IPS-20b (cell line): Measurements from ENCODE around the gene ATOX1.
"Not testable (repeated sequence)": the region's sequence is repeated elsewhere in the genome, so short reads cannot be mapped to it uniquely, and the experiment has no call there.

ENCODE experiments used
- H3K27ac ChIP-seq: one replicate; pipeline ENCODE4 v1.5.1; 2013; ENCODE audit warnings: low read length
- H3K27me3 ChIP-seq: 2 replicates; pipeline ENCODE4 v1.6.1; 2013; ENCODE audit warnings: mild to moderate bottlenecking, low read length, inconsistent platforms; ENCODE audit not compliant: insufficient read depth
- H3K36me3 ChIP-seq: 2 replicates; pipeline ENCODE4 v1.6.1; 2013; ENCODE audit warnings: low read depth, mild to moderate bottlenecking, inconsistent platforms, low read length, moderate library complexity; ENCODE audit not compliant: insufficient read depth
- H3K4me1 ChIP-seq: 2 replicates; pipeline ENCODE4 v1.6.1; 2013; ENCODE audit warnings: mild to moderate bottlenecking, control low read depth, inconsistent platforms, low read length, moderate library complexity; ENCODE audit not compliant: insufficient read depth
- H3K4me3 ChIP-seq: 2 replicates; pipeline ENCODE4 v1.5.1; 2013; ENCODE audit warnings: mild to moderate bottlenecking, low read length, inconsistent platforms
- H3K9ac ChIP-seq: 2 replicates; pipeline ENCODE4 v1.6.1; 2013; ENCODE audit warnings: low read depth, mild to moderate bottlenecking, inconsistent platforms, low read length, moderate library complexity
- H3K9me3 ChIP-seq: 2 replicates; pipeline ENCODE4 v1.6.1; 2013; ENCODE audit warnings: mild to moderate bottlenecking, low read depth, low read length, inconsistent platforms; ENCODE audit not compliant: insufficient read depth

The ATOX1 gene, protein sequence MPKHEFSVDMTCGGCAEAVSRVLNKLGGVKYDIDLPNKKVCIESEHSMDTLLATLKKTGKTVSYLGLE

DNA sequence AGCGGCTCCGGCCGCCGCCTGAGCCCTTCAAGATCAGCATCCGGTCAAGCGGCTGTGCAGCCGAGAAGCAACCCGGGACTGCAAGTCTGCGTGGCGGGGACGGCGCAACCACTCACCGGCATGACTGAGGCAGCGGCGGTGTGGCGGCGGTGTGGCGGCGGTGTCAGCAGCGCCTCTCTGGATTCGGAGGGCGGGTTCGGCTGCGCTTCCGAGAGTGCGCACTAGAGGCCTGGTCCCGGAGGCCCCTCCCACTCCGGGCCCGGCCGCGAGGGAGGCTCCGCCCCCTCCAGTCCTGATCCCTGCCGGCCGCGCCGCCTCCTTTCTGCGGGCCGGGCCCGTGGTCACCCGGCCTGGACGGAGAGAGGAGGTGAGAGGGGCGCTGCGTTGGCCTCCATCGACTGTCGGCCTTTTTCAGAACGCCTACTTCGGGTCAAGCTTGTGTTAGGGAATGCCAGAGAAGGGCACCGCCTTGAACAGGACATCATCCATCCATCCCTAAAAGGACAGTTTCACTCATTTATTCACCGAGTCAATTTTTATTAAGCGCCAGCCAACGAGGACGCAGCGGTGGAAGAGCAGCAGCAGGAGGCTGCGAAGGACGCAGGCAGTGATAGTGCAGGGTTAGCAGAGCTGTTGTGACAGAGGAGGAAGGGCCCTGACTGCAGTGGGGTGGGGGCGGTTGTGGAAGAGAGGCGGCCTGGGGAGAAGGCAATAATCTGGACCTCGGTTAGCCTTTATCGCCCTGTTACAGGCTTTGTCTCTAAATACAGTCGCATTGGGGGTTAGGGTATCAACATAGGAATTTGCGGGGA is at the start of gene ATOX1:
Gene ATOX1 (minus strand): TSS at position 202 of the 812 bp plus-strand sequence. CDS start 80 bp downstream, at position 122.
- Histone ChIP-seq H3K27me3 (no peaks in the 10 kb centered on the region), H3K9ac (peak within 1 kb of the TSS; percentile 81; the same call in 1 of the 2 replicates), H3K4me3 (peak within 1 kb of the TSS; percentile 87), H3K9me3 (no peaks in the 10 kb centered on the region), H3K4me1 (peaks cover 18% of the 10 kb centered on the region), H3K36me3 (no peaks in the 10 kb centered on the region), H3K27ac (peak within 1 kb of the TSS; percentile 22)

GRCh38 chr5:151805414-151806223 is 47.2 kb upstream of the ATOX1 start:
- no peaks in the 10 kb centered on the region for H3K27me3 ChIP-seq
- peaks cover 98% of the 10 kb centered on the region for H3K36me3 ChIP-seq
- no peak overlapping the region for H3K27ac ChIP-seq
- no peaks in the 10 kb centered on the region for H3K9me3 ChIP-seq
- H3K4me1 ChIP-seq, result no peaks in the 10 kb centered on the region
- H3K4me3 ChIP-seq, result no peak overlapping the region
- H3K9ac ChIP-seq, result no peak overlapping the region

DNA sequence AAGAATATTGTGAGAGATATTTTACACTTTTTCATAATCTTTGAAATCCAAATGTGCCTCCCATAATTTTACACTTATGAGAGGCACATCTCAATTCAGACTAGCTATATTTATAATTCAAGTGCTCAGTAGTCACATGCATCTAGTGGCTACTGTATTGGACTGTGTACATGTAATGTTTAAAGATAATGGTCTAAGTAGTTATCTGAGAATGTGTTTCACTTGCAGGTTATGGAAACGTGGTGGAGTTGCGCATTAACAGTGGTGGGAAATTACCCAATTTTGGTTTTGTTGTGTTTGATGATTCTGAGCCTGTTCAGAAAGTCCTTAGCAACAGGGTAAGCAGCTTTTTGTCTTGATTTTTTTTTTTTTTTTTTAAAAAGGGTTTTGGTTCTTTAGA is 42.1 kb upstream of the ATOX1 start:
- H3K27me3 ChIP-seq, result no peaks in the 10 kb centered on the region
- H3K27ac ChIP-seq, result no peak overlapping the region
- H3K4me1 ChIP-seq, result no peaks in the 10 kb centered on the region
- H3K36me3 ChIP-seq, result peaks cover 98% of the 10 kb centered on the region
- H3K9me3 ChIP-seq, result no peaks in the 10 kb centered on the region
- no peak overlapping the region for H3K4me3 ChIP-seq
- H3K9ac ChIP-seq, result no peak overlapping the region

GRCh38 chr5:151799407-151799806 is 41.0 kb upstream of the ATOX1 start:
- H3K9ac ChIP-seq, result no peak overlapping the region
- no peaks in the 10 kb centered on the region for H3K4me1 ChIP-seq
- no peaks in the 10 kb centered on the region for H3K9me3 ChIP-seq
- H3K27me3 ChIP-seq, result no peaks in the 10 kb centered on the region
- no peak overlapping the region for H3K4me3 ChIP-seq
- H3K36me3 ChIP-seq, result peaks cover 98% of the 10 kb centered on the region
- H3K27ac ChIP-seq, result no peak overlapping the region

DNA sequence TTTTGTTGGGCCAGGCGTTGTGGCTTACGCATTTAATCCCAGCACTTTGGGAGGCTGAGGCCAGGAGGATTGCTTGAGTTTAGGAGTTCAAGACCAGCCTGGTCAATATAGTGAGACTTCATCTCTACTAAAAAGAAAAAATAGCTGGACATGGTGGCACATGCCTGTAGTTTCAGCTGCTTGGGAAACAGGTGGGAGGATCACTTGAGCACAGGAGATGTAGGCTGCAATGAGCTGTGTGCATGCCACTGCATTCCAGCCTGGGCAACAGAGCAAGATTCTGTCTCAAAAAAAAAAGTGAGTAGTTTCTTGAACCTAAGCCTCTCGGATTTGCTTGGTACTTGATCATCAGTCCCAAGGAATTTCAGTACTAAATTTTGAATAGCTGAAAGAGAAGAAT is 40.2 kb upstream of the ATOX1 start:
- no peaks in the 10 kb centered on the region for H3K4me1 ChIP-seq
- H3K9me3 ChIP-seq, result no peaks in the 10 kb centered on the region
- H3K27ac ChIP-seq, result no peak overlapping the region
- peaks cover 98% of the 10 kb centered on the region for H3K36me3 ChIP-seq
- H3K27me3 ChIP-seq, result no peaks in the 10 kb centered on the region
- no peak overlapping the region for H3K4me3 ChIP-seq
- H3K9ac ChIP-seq, result no peak overlapping the region

GRCh38 chr5:151795426-151795825 is 37.0 kb upstream of the ATOX1 start:
- H3K36me3 ChIP-seq, result peaks cover 100% of the 10 kb centered on the region
- H3K9ac ChIP-seq, result no peak overlapping the region
- H3K27ac ChIP-seq, result no peak overlapping the region
- H3K4me1 ChIP-seq, result no peaks in the 10 kb centered on the region
- no peaks in the 10 kb centered on the region for H3K9me3 ChIP-seq
- H3K4me3 ChIP-seq, result no peak overlapping the region
- no peaks in the 10 kb centered on the region for H3K27me3 ChIP-seq

GRCh38 chr5:151793358-151793757 is 34.9 kb upstream of the ATOX1 start:
- H3K4me3 ChIP-seq, result no peak overlapping the region
- no peaks in the 10 kb centered on the region for H3K4me1 ChIP-seq
- no peaks in the 10 kb centered on the region for H3K9me3 ChIP-seq
- H3K36me3 ChIP-seq, result peaks cover 100% of the 10 kb centered on the region
- H3K27me3 ChIP-seq, result no peaks in the 10 kb centered on the region
- H3K27ac ChIP-seq, result no peak overlapping the region
- H3K9ac ChIP-seq, result no peak overlapping the region

DNA sequence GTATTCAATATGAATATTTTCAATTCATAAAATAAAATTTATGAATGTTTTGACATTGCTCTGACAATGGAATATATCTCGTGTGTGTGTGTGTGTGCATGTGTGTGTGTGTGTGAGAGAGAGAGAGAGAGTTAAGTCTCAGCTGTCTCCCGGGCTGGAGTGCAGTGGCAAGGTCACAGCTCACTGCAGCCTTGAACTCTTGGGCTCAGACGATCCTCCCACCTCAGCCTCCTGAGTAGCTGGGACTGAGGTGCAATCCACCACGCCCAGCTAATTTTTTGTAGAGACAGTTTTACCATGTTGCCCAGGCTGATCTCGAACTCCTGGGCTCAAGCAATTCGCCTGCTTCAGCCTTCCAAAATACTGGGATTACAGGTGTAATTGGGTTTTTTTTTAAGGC is 29.4 kb upstream of the ATOX1 start:
- Histone ChIP-seq H3K36me3 (peaks cover 68% of the 10 kb centered on the region), H3K9me3 (no peaks in the 10 kb centered on the region), H3K4me3 (no peak overlapping the region), H3K4me1 (peaks cover 7% of the 10 kb centered on the region; the same call in 1 of the 2 replicates), H3K27ac (no peak overlapping the region), H3K9ac (no peak overlapping the region), H3K27me3 (no peaks in the 10 kb centered on the region)

- no peaks in the 10 kb centered on the region for H3K27me3 ChIP-seq
- peaks cover 8% of the 10 kb centered on the region; the same call in 1 of the 2 replicates for H3K4me1 ChIP-seq
- no peaks in the 10 kb centered on the region for H3K9me3 ChIP-seq
- no peak overlapping the region for H3K27ac ChIP-seq
- peaks cover 54% of the 10 kb centered on the region for H3K36me3 ChIP-seq
- no peak overlapping the region for H3K9ac ChIP-seq
- no peak overlapping the region for H3K4me3 ChIP-seq
Measured at GRCh38 chr5:151786468-151786867, 28.0 kb upstream of the ATOX1 start.

- Histone ChIP-seq H3K9me3 (no peaks in the 10 kb centered on the region), H3K27me3 (no peaks in the 10 kb centered on the region), H3K4me1 (peaks cover 20% of the 10 kb centered on the region; the same call in 1 of the 2 replicates), H3K27ac (no peak overlapping the region), H3K9ac (no peak overlapping the region), H3K4me3 (no peak overlapping the region), H3K36me3 (peaks cover 36% of the 10 kb centered on the region)
Measured at GRCh38 chr5:151784141-151784540, 25.7 kb upstream of the ATOX1 start.

DNA sequence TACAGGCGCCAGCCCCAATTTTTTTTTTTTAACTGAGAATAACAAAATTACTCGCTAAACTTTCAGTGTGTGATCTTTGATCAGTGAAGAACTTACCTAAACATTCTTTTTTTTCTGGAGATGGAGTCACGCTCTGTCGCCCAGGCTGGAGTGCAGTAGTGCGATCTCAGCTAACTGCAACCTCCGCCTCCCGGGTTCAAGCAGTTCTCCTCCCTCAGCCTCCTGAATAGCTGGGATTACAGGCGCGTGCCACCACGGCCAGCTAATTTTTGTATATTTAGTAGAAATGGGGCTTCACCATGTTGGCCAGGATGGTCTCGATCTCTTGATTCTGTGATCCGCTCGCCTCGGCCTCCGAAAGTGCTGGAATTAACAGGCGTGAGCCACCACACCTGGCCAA is 25.2 kb upstream of the ATOX1 start:
- not testable (repeated sequence) for H3K9ac ChIP-seq, H3K27me3 ChIP-seq, H3K9me3 ChIP-seq, H3K4me3 ChIP-seq, H3K27ac ChIP-seq
- Histone ChIP-seq H3K4me1 (peaks cover 21% of the 10 kb centered on the region; the same call in 1 of the 2 replicates), H3K36me3 (peaks cover 35% of the 10 kb centered on the region)
